Frontal cortex (tissue), 4 donors: ENCODE measurements around the gene KAZN. TPM values are rescaled to one million over a fixed set of nuclear protein-coding genes. Genes with fewer than 3 reads are reported as not detected.

ENCODE experiments used
- DNase-seq, 2 donors: peaks; one replicate each; pipeline ENCODE4 v3.0.0; 2012; ENCODE audit warnings: low spot score in 2 of 2
- FAIRE-seq: peaks from 2 replicates; lab custom pipeline; 2012; peaks lifted over from hg19 to GRCh38; lab: Jason Lieb, UNC
- total RNA-seq: library from RNA; depleted of rRNA; stranded (reverse); fragments of >200 nt; gene quantifications from one replicate; pipeline ENCODE4 v1.2.3, GENCODE V29; 2014
- donor health status: control.
- donor health status: control.
- donor health status: control.

The KAZN gene
- total RNA-seq, 1 donor from 2014 or later = 17.1 TPM

DNA sequence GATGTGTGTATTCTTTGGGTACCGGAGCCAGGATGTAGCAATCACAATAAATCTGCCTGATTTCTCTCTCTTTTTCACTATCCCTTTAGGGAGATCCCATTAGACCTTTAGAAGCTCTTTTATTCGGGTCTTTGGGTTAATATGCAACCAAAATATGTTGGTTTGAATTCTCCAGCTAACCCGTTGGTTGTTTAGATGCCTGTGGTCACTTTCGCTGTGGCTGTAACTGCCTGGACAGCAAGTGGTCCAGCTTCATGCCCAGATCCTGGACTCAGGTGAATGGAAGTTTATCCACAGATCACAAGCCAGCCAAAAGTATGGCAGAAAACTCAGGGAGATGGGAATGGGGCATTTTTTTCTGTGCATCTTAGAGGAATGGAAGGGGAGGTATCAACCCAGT, 12.3 kb downstream of the KAZN start:
- DNase-seq = no peak
- FAIRE-seq = no peak

DNA sequence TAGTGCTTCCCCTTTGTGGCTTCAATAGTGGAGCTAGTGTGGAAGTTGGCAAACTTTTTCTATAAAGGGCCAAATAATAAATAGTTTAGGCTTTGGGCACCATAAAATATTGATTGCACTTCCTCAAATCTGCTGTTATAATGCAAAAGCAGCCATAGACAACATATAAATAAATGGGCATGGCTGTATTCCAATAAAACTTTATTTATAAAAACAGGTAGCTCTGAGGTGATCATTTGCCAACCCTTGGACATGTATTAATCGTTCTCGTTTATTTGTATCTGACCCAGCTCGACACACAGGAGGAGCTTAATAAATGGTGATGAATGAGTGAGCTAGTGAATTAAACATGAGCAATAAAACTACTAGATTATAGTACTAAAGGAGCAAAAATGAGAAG, 13.3 kb downstream of the KAZN start:
- FAIRE-seq (no peak), DNase-seq (no peak)

DNA sequence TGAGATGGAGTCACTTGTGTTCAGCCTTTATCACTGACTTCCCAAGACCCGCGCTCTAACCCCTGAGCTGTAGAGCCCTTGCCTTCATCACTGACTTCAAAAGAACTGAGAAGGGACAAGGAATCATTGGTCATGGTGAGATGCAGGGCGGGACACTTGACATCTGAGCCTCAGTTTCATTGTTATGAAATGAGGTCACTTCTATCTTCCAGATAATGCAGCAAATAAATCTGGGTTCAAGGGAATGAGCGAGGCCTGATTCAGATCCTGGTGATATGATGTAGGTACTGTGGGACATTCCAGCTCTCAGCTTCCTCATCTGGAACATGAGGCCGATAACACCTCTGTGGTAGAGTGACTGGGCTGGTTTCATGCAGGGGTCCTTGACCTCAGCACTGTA, 13.8 kb downstream of the KAZN start:
- FAIRE-seq (no peak), DNase-seq (no peak)

DNA sequence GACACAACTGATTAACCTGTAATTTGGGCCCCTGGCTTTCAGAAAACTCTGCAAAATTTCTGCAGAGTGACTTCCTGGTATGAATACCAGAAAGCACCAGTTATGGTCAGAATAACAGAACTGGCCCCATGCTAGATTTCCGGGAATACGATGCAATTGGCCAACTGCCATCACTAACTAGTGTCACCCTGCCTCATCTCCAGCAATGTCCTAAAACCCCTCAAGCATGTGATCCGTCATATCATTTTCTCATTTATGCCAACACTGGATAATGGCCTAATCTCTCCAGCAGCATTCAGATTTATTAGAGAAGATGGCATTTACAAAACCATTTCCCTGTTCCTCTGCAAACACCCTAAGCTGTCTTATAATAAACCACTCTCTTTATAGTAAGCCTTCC, 15.4 kb downstream of the KAZN start:
- FAIRE-seq (no peak), DNase-seq (no peak)

DNA sequence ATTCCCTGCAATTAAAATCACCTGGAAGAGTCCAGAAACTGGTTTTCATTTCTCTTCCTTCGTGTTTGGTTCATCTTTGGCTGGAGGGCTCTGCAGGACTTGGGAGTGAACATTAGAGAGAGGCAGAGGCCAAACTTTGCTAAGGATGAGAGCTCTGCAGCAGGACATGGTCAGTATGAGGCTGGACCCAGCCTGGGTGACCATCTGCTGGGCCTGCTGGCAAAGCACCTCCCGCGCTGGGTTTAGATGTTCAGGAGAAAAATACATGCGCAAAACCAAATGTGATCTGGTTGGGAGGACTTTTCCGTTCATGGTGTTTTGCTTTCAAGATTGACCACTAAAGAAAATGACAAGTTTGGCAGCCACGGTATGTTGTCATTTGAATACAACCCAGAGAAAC, 15.9 kb downstream of the KAZN start:
- DNase-seq (no peak), FAIRE-seq (no peak)

GRCh38 chr1:14615549-14616218, 17.2 kb downstream of the KAZN start:
- no peak for FAIRE-seq
- DNase-seq = no peak

DNA sequence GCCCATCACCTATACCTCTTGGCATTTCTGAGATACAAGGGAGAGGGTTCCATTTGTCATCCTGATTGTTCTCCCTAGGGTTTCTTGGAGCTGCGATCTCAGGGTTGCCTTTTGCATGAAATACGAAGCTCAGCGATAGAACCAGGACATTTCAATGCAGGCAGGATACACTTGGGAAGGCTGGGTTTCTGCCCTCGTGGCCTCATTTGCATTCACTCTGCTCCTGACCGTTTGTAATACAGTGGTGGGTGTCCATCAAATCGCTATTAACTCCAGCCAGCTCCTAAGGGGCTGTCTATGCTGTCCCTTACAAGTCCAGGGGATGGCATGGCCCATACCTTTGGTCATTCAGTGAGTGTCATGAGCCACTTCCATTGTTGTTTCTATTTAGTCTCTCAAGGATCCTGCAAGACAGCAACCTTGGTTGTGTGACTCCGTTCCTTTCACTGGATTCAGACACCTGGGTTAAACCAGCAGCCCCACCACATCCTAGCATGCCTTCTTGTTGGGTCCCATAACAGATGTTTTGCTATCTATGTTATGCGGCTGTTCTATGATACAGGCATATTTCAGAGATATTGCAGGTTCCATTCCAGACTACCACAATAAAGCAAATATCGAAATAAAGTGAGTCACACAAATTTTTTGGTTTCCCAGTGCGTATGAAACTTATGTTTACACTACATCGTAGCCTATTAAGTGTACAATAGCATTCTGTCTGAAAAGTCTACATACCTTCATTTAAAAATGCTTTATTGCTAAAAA, 18.3 kb downstream of the KAZN start:
- no peak for DNase-seq
- no peak for FAIRE-seq

DNA sequence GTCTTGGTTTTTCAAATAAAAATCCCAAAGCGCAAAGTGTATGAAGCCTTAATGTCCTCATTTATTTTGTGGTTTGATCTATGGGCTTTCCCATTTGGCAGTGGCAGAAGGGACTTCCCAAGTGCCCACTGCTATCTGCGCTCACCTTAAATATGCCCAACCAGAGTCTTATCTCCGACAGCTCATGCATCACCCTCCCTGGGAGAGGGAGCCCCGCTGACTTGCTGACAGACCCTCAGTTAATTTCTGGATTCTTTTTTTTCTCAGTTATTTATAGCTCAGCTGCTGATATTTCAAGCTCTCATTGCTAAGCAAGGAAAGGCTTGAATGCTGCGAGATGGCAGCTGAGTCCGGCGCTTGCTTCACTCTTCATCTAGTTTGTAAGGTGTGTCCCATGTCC, 19.3 kb downstream of the KAZN start:
- FAIRE-seq = no peak
- DNase-seq = no peak

DNA sequence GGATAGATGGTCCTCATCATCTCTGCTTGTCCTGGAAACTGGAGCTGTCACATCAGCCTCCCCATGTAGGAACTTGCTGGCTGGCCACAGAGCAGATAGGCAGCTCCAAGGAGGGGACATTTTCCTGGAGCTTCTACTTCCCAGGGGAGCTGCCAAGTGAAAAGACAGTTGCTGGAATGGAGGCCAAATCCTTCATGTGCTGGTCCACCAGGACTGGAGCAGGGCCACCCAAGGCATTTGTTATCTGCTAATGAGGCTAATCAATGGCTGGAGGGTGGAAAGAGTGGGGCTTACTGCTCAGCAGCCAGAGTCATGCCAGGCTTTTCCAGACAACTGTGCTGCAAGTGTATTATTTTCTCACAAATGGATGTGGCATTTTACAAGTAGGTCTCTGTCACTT, 22.5 kb downstream of the KAZN start:
- FAIRE-seq (no peak), DNase-seq (no peak)

- no peak for FAIRE-seq
Observed at GRCh38 chr1:14623090-14623489, 24.6 kb downstream of the KAZN start.

GRCh38 chr1:14624941-14625340, 26.5 kb downstream of the KAZN start:
- DNase-seq (no peak), FAIRE-seq (no peak)

More at GRCh38 chr1:14623090-14623489, 24.6 kb downstream of the KAZN start:
- DNase-seq = no peak

- FAIRE-seq (no peak), DNase-seq (no peak)
Observed at GRCh38 chr1:14625572-14625971, 27.1 kb downstream of the KAZN start.

GRCh38 chr1:14625996-14626395, 27.5 kb downstream of the KAZN start:
- FAIRE-seq (no peak), DNase-seq (no peak)

GRCh38 chr1:14626869-14627607, 28.6 kb downstream of the KAZN start:
- FAIRE-seq (no peak), DNase-seq (no peak)

DNA sequence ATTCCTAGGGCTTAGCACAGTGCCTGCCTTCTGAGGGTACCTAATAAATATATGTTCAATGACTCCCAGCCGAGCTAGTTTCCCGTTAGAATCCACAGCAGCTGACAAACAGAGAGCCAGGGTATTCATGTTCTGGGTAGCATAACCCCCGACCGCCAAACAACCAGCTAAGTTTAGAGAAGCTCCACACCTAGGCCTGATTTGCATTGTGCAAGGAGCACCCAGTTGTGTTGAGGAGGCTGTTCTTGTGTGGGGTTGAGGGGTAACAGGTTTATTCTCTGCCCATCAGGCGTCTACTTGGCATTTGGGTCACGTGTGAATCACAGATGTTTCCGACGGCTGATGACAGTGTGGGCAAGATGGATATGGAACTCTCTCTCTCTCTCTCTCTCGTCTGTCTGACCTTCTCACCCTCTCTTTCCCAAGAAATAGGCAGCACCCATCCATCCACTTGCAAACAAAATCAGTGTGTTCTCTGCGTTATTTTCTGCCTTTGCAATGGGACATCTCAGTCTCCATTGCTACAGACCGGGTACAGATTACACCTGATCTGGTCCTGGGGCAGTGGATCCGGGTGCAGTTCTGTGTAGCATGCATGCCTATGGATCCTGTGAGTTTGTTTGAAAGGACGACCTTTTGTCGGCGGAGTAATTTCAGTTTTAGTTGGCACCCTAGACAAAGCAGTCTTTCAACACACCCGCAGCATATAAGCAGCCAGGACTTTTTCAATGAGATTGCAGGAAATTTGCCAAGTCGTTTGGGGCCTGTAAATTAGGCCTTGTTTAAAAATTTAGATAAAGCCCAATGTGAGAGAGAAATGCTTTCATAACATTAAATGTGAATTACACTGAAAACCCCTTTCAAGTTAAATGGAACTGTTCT, 29.4 kb downstream of the KAZN start:
- DNase-seq (no peak), FAIRE-seq (peak; percentile 48)

GRCh38 chr1:14629363-14630014, 31.0 kb downstream of the KAZN start:
- DNase-seq = no peak
- FAIRE-seq = no peak

DNA sequence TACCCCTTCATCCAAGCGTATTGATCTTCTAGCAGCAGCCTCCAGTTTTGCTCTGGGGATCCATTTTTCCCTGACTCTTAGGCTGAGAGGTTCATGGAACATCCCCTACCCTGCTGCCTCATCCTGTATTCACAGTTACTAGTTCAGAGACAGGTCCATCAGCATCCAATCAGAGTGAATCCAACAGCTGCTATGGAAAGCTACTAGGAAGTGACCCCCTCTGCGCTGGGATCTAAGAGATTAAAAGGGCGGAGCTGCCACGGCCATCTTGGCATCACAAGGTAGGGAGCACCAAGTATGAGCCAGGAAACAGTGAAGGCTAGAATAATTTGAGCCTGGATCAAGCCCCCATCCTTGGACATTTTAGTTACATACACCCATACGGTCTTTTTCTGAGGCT, 32.5 kb downstream of the KAZN start:
- DNase-seq = no peak
- no peak for FAIRE-seq

DNA sequence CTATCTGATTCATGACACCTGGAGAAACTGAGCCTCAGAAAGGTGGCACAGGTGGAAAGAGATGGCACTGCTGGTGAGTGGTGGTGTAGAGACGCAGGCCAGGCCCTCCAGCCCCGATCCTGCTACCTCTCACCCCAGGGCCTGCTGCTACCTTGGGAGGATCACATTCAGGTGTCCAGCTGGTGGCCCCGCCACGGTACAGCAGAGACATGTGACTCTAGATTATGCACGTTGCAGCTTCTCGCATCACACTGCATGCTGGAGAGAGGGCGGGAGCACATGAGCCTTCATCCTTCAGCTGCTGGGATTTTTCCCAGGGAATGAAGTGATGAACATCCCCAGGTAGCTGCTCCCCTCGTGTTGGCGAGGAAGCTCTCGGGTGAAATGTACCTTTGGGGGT, 32.9 kb downstream of the KAZN start:
- DNase-seq (no peak), FAIRE-seq (no peak)

DNA sequence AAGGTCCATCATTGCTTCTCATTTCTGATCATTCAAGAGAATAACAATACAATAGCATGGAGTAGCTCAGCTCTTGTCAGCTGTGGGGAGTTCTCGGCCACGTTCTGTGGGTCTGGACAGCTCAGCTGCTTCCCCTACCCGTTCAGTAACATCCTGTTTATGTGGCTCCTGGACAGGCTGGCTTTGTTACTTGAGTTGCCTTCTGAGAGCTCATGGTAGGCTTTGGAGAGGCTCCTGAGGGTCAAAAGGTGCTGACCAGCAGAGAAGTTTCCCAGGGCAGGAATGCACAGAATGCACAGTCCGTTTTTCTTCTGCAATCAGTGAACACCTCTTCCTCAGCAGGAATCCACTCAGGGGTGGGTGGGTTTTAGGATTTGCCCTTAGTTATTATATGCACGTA, 36.0 kb downstream of the KAZN start:
- DNase-seq (no peak), FAIRE-seq (no peak)

DNA sequence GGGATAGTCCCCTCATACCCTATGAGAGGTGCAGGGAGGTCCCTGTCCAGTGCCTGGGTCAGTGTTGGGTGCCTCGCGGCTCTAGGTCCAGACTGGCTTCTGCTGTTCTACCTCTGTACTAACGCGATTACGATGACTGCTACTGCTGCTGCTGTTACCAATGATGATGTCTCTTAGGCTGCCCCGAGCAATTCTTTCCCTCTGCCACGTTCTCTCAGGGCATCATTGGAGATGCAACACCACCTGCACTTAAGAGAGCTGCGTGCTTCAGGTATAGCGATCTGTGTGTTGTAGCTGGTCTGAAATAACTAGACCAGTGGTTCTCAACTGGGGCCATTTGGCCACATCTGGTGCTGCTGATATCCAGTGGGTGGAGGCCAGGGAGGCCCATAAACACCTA, 36.9 kb downstream of the KAZN start:
- no peak for DNase-seq
- FAIRE-seq = no peak
